HG02970 (cell line): ENCODE results near the gene GHR.
"Not testable (repeated sequence)": the region's sequence is repeated elsewhere in the genome, so short reads cannot be mapped to it uniquely, and the experiment has no call there.

Experiments used
- ATAC-seq: cut with Tn5 transposase; IDR thresholded peaks from one replicate; pipeline ENCODE4 v1.9.1; 2021; ENCODE audit warnings: mild to moderate bottlenecking, moderate library complexity, moderate number of reproducible peaks; ENCODE audit not compliant: unreplicated experiment, low FRiP score

GHR gene

GRCh38 chr5:42561656-42562055, 138.4 kb downstream of the GHR start:
- ATAC-seq = no peak

DNA sequence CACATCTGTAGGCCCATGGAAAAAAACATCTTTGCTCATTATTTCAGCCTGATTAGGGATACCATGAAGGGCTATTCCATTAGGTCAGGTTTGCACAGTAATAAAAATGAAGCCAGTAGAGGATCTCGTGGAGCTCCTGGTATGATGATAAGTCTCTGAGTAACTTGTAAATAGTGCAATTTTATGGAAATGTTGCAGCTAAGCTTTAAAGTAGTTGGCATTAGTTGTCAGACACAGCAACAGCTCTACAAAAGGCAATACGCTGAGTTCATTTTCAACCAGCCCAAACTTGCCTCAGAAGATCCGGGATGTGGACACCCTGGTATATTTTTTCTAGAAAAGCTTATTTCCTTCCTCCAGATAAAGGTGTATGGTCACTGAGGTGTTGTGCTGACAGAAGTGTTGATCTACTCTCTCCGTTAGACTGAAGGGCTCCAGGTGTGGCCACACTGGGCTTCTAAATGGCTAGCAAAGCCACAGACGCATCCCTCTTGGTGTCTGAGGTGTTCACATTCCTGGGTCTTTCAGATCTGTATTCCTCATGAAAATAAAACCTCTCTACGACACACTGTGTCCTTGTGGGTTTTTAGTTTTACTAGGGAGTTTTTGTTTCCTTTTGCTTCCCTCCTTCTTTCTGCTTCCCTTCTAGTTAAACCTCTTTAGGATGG, 141.6 kb downstream of the GHR start:
- ATAC-seq = no peak

- ATAC-seq = no peak
Observed at GRCh38 chr5:42566652-42567295, 143.5 kb downstream of the GHR start.

DNA sequence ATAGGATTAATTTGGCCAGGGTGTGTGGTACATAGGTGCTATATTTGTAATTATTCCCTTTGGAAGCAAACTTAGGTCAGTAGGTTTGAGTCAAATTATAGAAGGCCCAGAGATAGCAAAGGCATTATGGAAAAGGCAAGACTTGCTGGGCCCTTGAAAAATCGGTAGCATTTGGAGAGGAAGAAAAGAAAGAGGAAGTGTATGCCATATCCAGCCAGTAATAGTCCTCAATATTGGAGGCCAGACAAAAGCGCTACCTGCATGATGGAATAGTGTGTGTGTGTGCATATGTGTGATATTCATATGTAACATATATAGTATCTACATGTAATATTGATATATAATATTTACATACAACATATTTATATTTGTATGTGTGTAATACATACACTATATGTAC, 146.1 kb downstream of the GHR start:
- no peak for ATAC-seq

GRCh38 chr5:42569953-42570548, 146.8 kb downstream of the GHR start:
- ATAC-seq = no peak

DNA sequence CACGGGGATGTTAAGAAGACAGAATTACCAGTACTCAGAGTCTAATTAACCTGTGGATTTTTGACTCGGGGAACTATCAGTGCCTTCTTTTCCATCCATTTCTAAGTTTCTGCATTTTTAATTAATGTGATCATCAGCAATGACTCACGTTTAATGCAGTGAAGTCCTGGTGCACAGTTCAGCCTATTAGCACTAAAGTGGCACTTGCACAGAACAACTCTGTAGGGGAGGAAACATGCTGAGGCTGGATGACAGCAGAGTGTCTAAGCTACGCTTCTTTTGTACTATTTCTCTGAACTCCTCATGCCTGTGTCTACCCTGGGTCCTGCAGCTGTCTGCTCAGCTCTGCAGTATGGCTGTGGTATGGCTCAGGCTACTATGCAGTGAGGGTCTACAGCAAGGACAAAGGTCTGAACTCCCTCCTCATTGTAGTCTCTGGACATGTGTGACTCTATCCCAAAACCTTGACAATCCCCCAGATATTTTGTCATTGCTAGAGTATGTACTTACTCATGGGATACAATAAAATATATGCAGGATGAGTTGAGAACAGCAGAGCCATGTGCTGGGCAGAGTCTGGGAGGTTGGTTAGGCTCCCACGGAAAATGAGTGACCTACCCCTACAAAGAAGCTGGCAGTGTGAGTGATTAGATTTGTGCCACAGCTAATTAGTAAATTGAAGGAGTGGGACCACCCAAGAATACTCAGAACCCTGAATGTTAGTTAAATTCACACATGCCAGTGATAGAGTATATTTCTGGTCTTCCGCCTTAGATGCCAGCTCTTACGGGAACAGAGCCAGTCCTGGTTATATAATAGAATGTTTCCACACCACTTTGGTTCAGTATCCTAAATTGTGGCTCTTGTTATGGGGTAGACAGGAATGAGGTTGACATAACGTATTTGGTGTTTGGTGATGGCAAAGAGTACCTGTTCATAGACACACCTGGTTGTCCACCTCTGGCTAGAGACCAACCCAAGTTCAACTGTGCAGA, 148.0 kb downstream of the GHR start:
- ATAC-seq = no peak

- no peak for ATAC-seq
Observed at GRCh38 chr5:42572313-42572712, 149.1 kb downstream of the GHR start.

GRCh38 chr5:42573386-42573785, 150.1 kb downstream of the GHR start:
- ATAC-seq = no peak

- ATAC-seq = not testable (repeated sequence)
Observed at GRCh38 chr5:42575914-42576313, 152.7 kb downstream of the GHR start.

- not testable (repeated sequence) for ATAC-seq
Observed at GRCh38 chr5:42578901-42579300, 155.7 kb downstream of the GHR start.

DNA sequence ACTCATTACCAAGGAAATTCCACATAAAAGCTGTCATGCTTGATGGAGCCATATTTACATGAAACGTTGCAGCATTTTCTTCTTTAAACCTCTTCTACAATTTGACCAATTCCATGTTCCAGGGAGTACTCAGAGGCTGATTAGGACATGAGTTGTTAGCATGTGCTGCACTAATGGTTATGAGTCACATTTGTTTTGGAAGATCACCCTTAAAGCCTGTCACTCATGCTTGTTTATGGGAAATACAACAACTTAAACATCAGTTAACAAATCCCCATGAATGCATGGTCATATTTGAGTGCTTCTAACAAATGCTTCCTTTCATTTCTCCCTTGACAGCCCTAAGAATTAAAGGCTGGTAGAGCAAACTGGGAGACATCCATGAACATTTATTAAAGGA, 156.1 kb downstream of the GHR start:
- no peak for ATAC-seq

DNA sequence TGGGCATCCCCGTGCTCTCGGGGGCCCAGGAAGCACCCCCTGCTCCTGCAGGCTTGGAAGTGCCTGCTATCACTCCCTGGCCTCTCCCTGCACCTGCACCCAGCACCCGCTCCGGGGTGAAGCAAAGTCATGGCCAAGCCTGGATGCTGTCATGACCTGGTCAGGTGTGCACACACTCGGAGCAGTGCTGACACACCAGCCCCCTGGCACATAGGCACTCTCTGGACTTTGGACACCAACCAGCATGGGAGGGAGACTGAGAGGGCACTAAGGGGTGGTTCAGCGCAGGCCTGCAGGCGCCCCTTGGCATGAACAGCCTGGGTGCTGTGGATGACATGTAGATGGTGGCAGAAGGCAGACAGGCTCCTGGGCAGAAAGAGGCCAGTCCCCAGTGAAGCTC, 158.6 kb downstream of the GHR start:
- no peak for ATAC-seq

DNA sequence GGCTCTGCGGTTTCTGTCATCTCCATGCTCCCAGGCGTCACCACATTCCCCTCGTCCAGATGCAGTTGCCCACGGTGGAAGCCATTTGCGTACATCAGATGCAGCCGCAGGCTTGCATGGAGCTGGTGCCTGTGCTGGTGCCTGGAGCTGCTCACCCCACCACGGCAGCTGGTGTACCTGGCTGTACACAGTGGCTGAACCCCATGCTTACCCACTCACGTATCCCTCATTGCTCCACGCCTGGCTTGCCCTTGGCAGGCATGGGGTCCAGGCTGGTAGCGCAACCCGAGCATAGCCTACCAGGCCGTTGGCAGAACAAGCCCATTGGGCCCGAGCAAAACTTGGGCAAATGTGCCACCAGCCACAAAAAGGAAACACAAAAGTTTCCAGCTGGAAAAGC, 159.5 kb downstream of the GHR start:
- no peak for ATAC-seq

DNA sequence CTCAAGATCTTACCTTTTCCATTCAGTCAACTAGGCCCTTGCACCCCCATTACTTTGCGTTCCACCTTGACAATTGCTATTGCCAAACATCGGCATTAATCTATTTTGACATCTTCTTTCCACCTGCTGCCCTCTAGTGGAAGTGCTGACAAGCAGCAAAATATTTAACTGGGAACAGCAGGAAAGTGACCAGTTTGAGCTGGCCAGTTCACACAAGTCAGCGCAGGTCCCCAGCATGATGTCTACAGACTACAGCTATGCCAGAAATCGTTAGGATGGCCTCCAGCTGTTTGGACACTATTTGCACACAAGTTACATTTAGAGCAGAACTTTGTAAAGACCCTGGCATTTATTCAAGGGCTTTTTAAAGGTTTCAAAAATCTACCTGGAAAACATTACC, 160.1 kb downstream of the GHR start:
- ATAC-seq = no peak

GRCh38 chr5:42586625-42587024, 163.4 kb downstream of the GHR start:
- no peak for ATAC-seq

GRCh38 chr5:42587096-42587723, 164.0 kb downstream of the GHR start:
- no peak for ATAC-seq

DNA sequence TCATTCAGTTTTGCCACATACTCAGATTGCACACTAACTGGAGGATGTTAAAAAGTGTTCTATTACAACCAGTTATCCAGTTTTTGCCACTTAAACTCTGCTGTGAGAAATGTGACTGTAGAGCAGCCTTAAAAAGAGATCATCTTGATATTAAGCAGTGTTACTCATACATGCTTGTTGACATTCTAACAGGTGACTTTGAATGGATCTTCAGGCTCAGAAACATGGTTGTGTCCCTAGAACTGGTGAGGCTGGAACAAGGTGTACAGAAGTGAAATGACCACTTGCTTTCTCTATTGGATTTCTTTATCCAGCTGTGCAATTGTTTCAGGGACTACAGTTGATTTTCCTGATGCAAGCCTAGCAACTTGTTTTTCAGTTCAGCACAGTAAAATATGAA, 167.3 kb downstream of the GHR start:
- no peak for ATAC-seq

- ATAC-seq = no peak
Observed at GRCh38 chr5:42591015-42591414, 167.8 kb downstream of the GHR start.

DNA sequence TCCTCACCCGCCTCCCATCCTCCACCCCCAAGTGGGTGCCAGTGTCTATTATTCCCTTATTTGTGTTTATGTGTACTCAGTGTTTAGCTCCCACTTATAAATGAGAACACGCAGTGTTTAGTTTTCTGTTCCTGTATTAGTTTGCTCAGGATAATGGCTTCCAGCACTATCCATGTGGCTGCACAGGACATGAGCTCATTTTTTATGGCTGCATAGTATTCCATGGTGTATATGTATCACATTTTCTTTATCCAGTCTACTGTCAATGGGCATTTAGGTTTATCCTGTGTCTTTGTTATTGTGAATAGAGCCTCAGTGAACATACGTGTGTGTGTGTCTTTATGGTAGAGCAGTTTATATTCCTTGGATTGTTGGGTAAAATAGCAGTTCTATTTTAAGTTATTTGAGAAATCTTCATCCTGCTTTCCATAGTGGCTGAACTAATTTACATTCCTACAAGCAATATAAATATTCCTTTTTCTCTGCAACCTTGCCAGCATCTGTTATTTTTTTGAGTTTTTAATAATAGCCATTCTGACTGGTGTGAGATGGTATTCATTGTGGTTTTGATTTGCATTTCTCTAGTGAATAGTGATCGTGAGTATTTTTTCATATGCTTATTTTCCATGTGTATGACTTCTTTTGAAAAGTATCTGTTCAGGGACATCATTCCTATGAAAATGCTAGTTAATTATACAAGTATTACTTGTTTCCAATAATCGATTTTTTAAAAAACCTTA, 169.3 kb downstream of the GHR start:
- no peak for ATAC-seq

- no peak for ATAC-seq
Observed at GRCh38 chr5:42593591-42593990, 170.4 kb downstream of the GHR start.
